Neuronal stem cell (in vitro differentiated cells): Measurements from ENCODE around the gene YWHAG.

Experiments
- DNase-seq: peaks from one replicate; pipeline ENCODE4 v3.0.0-alpha.2; 2013; ENCODE audit warnings: low spot score
- H2AFZ ChIP-seq: one replicate; pipeline ENCODE4 v1.6.1; 2013; ENCODE audit warnings: mild to moderate bottlenecking, low read length, inconsistent platforms
- H2AK5ac ChIP-seq: 2 replicates; pipeline ENCODE4 v1.6.1; 2013; ENCODE audit warnings: low read depth, mild to moderate bottlenecking, inconsistent platforms, low read length, moderate library complexity, mixed read lengths
- H2BK120ac ChIP-seq: 2 replicates; pipeline ENCODE4 v1.6.1; 2013; ENCODE audit warnings: low read depth, mild to moderate bottlenecking, inconsistent platforms, low read length, moderate library complexity, mixed read lengths
- H2BK12ac ChIP-seq: one replicate; pipeline ENCODE4 v1.6.1; 2013; ENCODE audit warnings: low read length, inconsistent platforms
- H2BK15ac ChIP-seq: 2 replicates; pipeline ENCODE4 v1.6.1; 2013; ENCODE audit warnings: mild to moderate bottlenecking, low read length, inconsistent platforms, mixed read lengths
- H2BK5ac ChIP-seq: one replicate; pipeline ENCODE4 v1.6.1; 2013; ENCODE audit warnings: inconsistent platforms, mild to moderate bottlenecking, low read length, moderate library complexity
- H3K14ac ChIP-seq: one replicate; pipeline ENCODE4 v1.6.1; 2013; ENCODE audit warnings: low read length, inconsistent platforms
- H3K18ac ChIP-seq: 2 replicates; pipeline ENCODE4 v1.6.1; 2013; ENCODE audit warnings: low read length, inconsistent platforms
- H3K23ac ChIP-seq: 2 replicates; pipeline ENCODE4 v1.6.1; 2013; ENCODE audit warnings: low read depth, mild to moderate bottlenecking, mixed read lengths, low read length, inconsistent platforms; ENCODE audit not compliant: poor library complexity
- H3K27ac ChIP-seq: replicated peaks from 3 replicates; pipeline ENCODE4 v1.5.1; 2013; ENCODE audit warnings: low read length, inconsistent platforms
- H3K27me3 ChIP-seq, 3 experiments: 2 replicates each; pipeline ENCODE4 v1.6.1; 2013; ENCODE audit warnings: low read length in 3 of 3, mild to moderate bottlenecking in 2 of 3, inconsistent platforms in 1 of 3, low read depth in 1 of 3, mixed read lengths in 1 of 3, moderate library complexity in 1 of 3; ENCODE audit not compliant: control insufficient read depth in 3 of 3, insufficient read depth in 3 of 3
- H3K36me3 ChIP-seq, 2 donors: replicated peaks in 1 of 2; 2 replicates each; pipeline ENCODE4 v1.6.1; 2013; ENCODE audit warnings: low read length in 2 of 2; ENCODE audit not compliant: control insufficient read depth in 2 of 2, insufficient read depth in 2 of 2
- H3K4ac ChIP-seq: 2 replicates; pipeline ENCODE4 v1.6.1; 2013; ENCODE audit warnings: inconsistent platforms, mild to moderate bottlenecking, low read length, moderate library complexity
- H3K4me1 ChIP-seq, 2 donors: 1 replicate in 1 of 2; 2 replicates in 1 of 2; pipeline ENCODE4 v1.6.1; 2013; ENCODE audit warnings: low read length in 2 of 2, low read depth in 1 of 2; ENCODE audit not compliant: control insufficient read depth in 2 of 2, insufficient read depth in 1 of 2
- H3K4me2 ChIP-seq: one replicate; pipeline ENCODE4 v1.6.1; 2013; ENCODE audit warnings: mild to moderate bottlenecking, low read length, inconsistent platforms; ENCODE audit not compliant: insufficient read depth, poor library complexity, severe bottlenecking
- H3K4me3 ChIP-seq, 2 donors: 2 replicates each; pipeline ENCODE4 v1.5.1; 2013; ENCODE audit warnings: low read length in 2 of 2, mild to moderate bottlenecking in 2 of 2, inconsistent platforms in 1 of 2, moderate library complexity in 1 of 2
- H3K79me1 ChIP-seq: one replicate; pipeline ENCODE4 v1.6.1; 2013; ENCODE audit warnings: low read depth, mild to moderate bottlenecking, inconsistent platforms, low read length, moderate library complexity
- H3K9ac ChIP-seq: one replicate; pipeline ENCODE4 v1.6.1; 2013; ENCODE audit warnings: mild to moderate bottlenecking, low read depth, low read length, inconsistent platforms; ENCODE audit not compliant: poor library complexity
- H3K9me3 ChIP-seq, 2 donors: replicated peaks in 1 of 2; 2 replicates each; pipeline versions ENCODE3 to v1.6.1; 2013; ENCODE audit warnings: low read length in 2 of 2, mild to moderate bottlenecking in 2 of 2, inconsistent platforms in 1 of 2, low read depth in 1 of 2, mixed read lengths in 1 of 2, moderate library complexity in 1 of 2; ENCODE audit not compliant: control insufficient read depth in 2 of 2, insufficient read depth in 1 of 2
- H4K8ac ChIP-seq: one replicate; pipeline ENCODE4 v1.6.1; 2013; ENCODE audit warnings: low read depth, mild to moderate bottlenecking, inconsistent platforms, low read length, moderate library complexity
- H4K91ac ChIP-seq: one replicate; pipeline ENCODE4 v1.6.1; 2013; ENCODE audit warnings: low read length, low read depth, mild to moderate bottlenecking, inconsistent platforms; ENCODE audit not compliant: poor library complexity
- WGBS, 2 donors: extraction: QIAGEN DNeasy Blood & Tissue Kit; methylation state at CpG; one replicate each; pipeline ENCODE4 v1.1.7; 2013; ENCODE audit warnings: missing lambda C conversion rate in 2 of 2, mixed read lengths in 1 of 2; ENCODE audit not compliant: insufficient read length in 2 of 2, insufficient replicate concordance in 1 of 2; ENCODE audit errors: extremely low coverage in 2 of 2; 5-methylcytosine and 5-hydroxymethylcytosine counted together

The YWHAG gene

GRCh38 chr7:76300166-76300731 lies 58.5 kb downstream of the YWHAG start:
- no peaks in the 10 kb centered on the region for H3K9me3 ChIP-seq
- no peaks in the 10 kb centered on the region for H3K79me1 ChIP-seq
- H3K9ac ChIP-seq, result no peak overlapping the region
- H2AFZ ChIP-seq, result no peak overlapping the region
- H2BK12ac ChIP-seq, result no peak overlapping the region
- no peak overlapping the region for H3K4me2 ChIP-seq
- no peak overlapping the region for H3K4me3 ChIP-seq
- H2BK15ac ChIP-seq, result no peak overlapping the region
- H3K4me1 ChIP-seq, result peaks cover 4 to 5% of the 10 kb centered on the region in 2 donors
- no peak overlapping the region for H2BK5ac ChIP-seq
- H3K36me3 ChIP-seq, result no peaks in the 10 kb centered on the region
- no peak overlapping the region for H3K27ac ChIP-seq
- no peak overlapping the region for H3K18ac ChIP-seq
- no peak for DNase-seq
- H3K23ac ChIP-seq, result no peak overlapping the region
- H3K4ac ChIP-seq, result no peak overlapping the region
- no peak overlapping the region for H3K14ac ChIP-seq
- WGBS, 2 donors, result no CpG with 5 or more reads among the region's 7 CpGs
- H4K91ac ChIP-seq, result no peak overlapping the region
- no peak overlapping the region for H2AK5ac ChIP-seq
- H2BK120ac ChIP-seq, result no peak overlapping the region
- H3K27me3 ChIP-seq, result peaks cover 3 to 15% (median 7%) of the 10 kb centered on the region in 3 experiments
- H4K8ac ChIP-seq, result no peak overlapping the region

GRCh38 chr7:76296743-76297740 lies 61.7 kb downstream of the YWHAG start:
- Histone ChIP-seq H3K4me3 (no peak overlapping the region), H3K4me1 (peaks cover 2% of the 10 kb centered on the region in 2 donors), H3K79me1 (no peaks in the 10 kb centered on the region), H2BK5ac (no peak overlapping the region), H3K27me3 (peaks cover under 1 to 7% (median 5%) of the 10 kb centered on the region in 3 experiments), H3K14ac (no peak overlapping the region), H2BK12ac (no peak overlapping the region), H2BK15ac (no peak overlapping the region), H4K8ac (no peak overlapping the region), H3K36me3 (no peaks in the 10 kb centered on the region), H2BK120ac (no peak overlapping the region), H3K9ac (no peak overlapping the region), H3K23ac (no peak overlapping the region), H4K91ac (no peak overlapping the region), H3K9me3 (no peaks in the 10 kb centered on the region), H3K4ac (no peak overlapping the region), H3K4me2 (no peak overlapping the region), H3K18ac (no peak overlapping the region), H2AFZ (no peak overlapping the region), H3K27ac (no peak overlapping the region), H2AK5ac (no peak overlapping the region)
- DNase-seq, result no peak
- WGBS, 2 donors, result no CpG with 5 or more reads among the region's 22 CpGs

GRCh38 chr7:76294344-76295024 lies 64.3 kb downstream of the YWHAG start:
- Histone ChIP-seq H2BK5ac (peak overlapping the region; percentile 48), H3K23ac (peak overlapping the region; percentile 85), H2AK5ac (peak overlapping the region; percentile 75), H2AFZ (peak overlapping the region; percentile 75), H2BK120ac (no peak overlapping the region), H2BK12ac (no peak overlapping the region), H3K27me3 (peaks cover 0 to 4% (median 0%) of the 10 kb centered on the region in 3 experiments), H3K4me2 (no peak overlapping the region), H3K27ac (no peak overlapping the region), H3K4ac (no peak overlapping the region), H4K8ac (no peak overlapping the region), H3K9ac (no peak overlapping the region), H3K18ac (peak overlapping the region; percentile 64), H3K9me3 (no peaks in the 10 kb centered on the region), H3K4me3 (no peak overlapping the region), H3K36me3 (no peaks in the 10 kb centered on the region), H3K4me1 (peaks cover 6 to 11% of the 10 kb centered on the region in 2 donors), H3K79me1 (no peaks in the 10 kb centered on the region), H2BK15ac (no peak overlapping the region), H4K91ac (no peak overlapping the region), H3K14ac (no peak overlapping the region)
- DNase-seq, result no peak
- WGBS, 2 donors, result no CpG with 5 or more reads among the region's 20 CpGs
